HCT116 (cell line): ENCODE data around the gene TMEM164. TPM values are rescaled to one million over a fixed set of nuclear protein-coding genes. Genes with fewer than 3 reads are reported as not detected.

Experiments used
- ATAC-seq: fragments of 200-7000 bp; cut with Tn5 transposase; 2 replicates; pipeline ENCODE4 v1.9.1; 2020; ENCODE audit warnings: mild to moderate bottlenecking, moderate library complexity
- BruUV-seq: library from RNA; stranded (reverse); fragments of 400-500 nt; replicated peaks from 2 replicates; lab custom pipeline; 2021; lab: Mats Ljungman, UMichigan
- CTCF ChIA-PET: fragments of 300-600 bp; sonication (Branson Sonifier 250); formaldehyde crosslinking; loops from one replicate; lab custom pipeline; 2021; ENCODE audit warnings: antibody characterized with exemption; lab: Charles Lee
- POLR2A ChIA-PET: fragments of 300-600, 350-600 bp; sonication (Branson Sonifier 250); formaldehyde crosslinking; loops from one replicate; lab custom pipeline; 2021; ENCODE audit warnings: antibody characterized with exemption; lab: Charles Lee
- RAD21 ChIA-PET, 2 experiments: fragments of 300-600 bp; sonication (Branson Sonifier 250); formaldehyde crosslinking; loops; one replicate each; lab custom pipeline; 2023; ENCODE audit warnings: low total read pairs in 2 of 2; ENCODE audit not compliant: uncharacterized antibody in 2 of 2, unreplicated experiment in 2 of 2, low non-redundant PET in 1 of 2; lab: Charles Lee
- DNase-seq: peaks from one replicate; pipeline ENCODE4 v3.0.0-alpha.2; 2010; ENCODE audit warnings: low read depth, low spot score
- H2AFZ ChIP-seq: fragments of 200-600 bp; shearing (Covaris generic), sonication (generic); 2 replicates; pipeline ENCODE4 v1.6.1; 2017; ENCODE audit warnings: low read depth, mixed run types, mixed read lengths, antibody characterized with exemption, low read length; ENCODE audit not compliant: poor library complexity, severe bottlenecking
- H3K27ac ChIP-seq: 2 replicates; pipeline ENCODE4 v1.5.1; 2012; ENCODE audit warnings: low read depth, low read length
- H3K27me3 ChIP-seq: fragments of 200-600 bp; sonication (generic); 2 replicates; pipeline ENCODE4 v1.6.1; 2016; ENCODE audit warnings: mixed run types, low read length, mixed read lengths; ENCODE audit not compliant: insufficient read depth
- H3K36me3 ChIP-seq, 2 experiments: fragments of 200-500 bp in 1 of 2; fragments of 200-600 bp in 1 of 2; sonication (Bioruptor generic) in 1 of 2; sonication (generic) in 1 of 2; 2 replicates each; pipeline versions ENCODE4 v1.5.1 to v1.6.1; 2014 to 2016; ENCODE audit warnings: low read length in 2 of 2, inconsistent platforms in 1 of 2, mixed read lengths in 1 of 2, mixed run types in 1 of 2; ENCODE audit not compliant: insufficient read depth in 2 of 2, control insufficient read depth in 1 of 2
- H3K4me1 ChIP-seq, 2 experiments: fragments of 200-600 bp in 1 of 2; sonication (generic) in 1 of 2; 2 replicates each; pipeline versions ENCODE4 v1.5.1 to v1.6.1; 2012 to 2017; ENCODE audit warnings: low read length in 2 of 2, inconsistent platforms in 1 of 2, mild to moderate bottlenecking in 1 of 2, mixed read lengths in 1 of 2, mixed run types in 1 of 2, moderate library complexity in 1 of 2; ENCODE audit not compliant: insufficient read depth in 2 of 2, control insufficient read depth in 1 of 2
- H3K4me2 ChIP-seq: fragments of 200-600 bp; sonication (generic); 2 replicates; pipeline ENCODE4 v1.6.1; 2017; ENCODE audit warnings: mixed run types, low read length, mixed read lengths
- H3K4me3 ChIP-seq, 2 experiments: fragments of 200-600 bp in 1 of 2; sonication (generic) in 1 of 2; replicated peaks in 1 of 2; 2 replicates each; pipeline ENCODE4 v1.5.1; 2011 to 2016; ENCODE audit warnings: low read length in 2 of 2, control low read depth in 1 of 2, low read depth in 1 of 2, mild to moderate bottlenecking in 1 of 2, mixed read lengths in 1 of 2, mixed run types in 1 of 2
- H3K79me2 ChIP-seq: fragments of 200-600 bp; sonication (generic); 2 replicates; pipeline ENCODE4 v1.6.1; 2017; ENCODE audit warnings: mild to moderate bottlenecking, mixed run types, low read length, moderate library complexity, mixed read lengths; ENCODE audit not compliant: insufficient read depth
- H3K9ac ChIP-seq: fragments of 200-600 bp; sonication (generic); 2 replicates; pipeline ENCODE4 v1.6.1; 2016; ENCODE audit warnings: low read length, mixed read lengths
- H3K9me2 ChIP-seq: fragments of 200-600 bp; sonication (generic), shearing (Covaris generic); 2 replicates; pipeline ENCODE4 v1.6.1; 2017; ENCODE audit warnings: mixed run types, mild to moderate bottlenecking, moderate library complexity; ENCODE audit not compliant: insufficient read depth
- H3K9me3 ChIP-seq, 2 experiments: fragments of 200-500 bp in 1 of 2; fragments of 200-600 bp in 1 of 2; sonication (Bioruptor generic) in 1 of 2; sonication (generic) in 1 of 2; 2 replicates each; pipeline ENCODE4 v1.6.1; 2014 to 2017; ENCODE audit warnings: low read length in 2 of 2, mixed read lengths in 2 of 2, inconsistent platforms in 1 of 2, low read depth in 1 of 2, mild to moderate bottlenecking in 1 of 2, mixed run types in 1 of 2, moderate library complexity in 1 of 2; ENCODE audit not compliant: control insufficient read depth in 1 of 2, insufficient read depth in 1 of 2
- H4K20me1 ChIP-seq: fragments of 200-600 bp; sonication (generic), shearing (Covaris generic); 2 replicates; pipeline ENCODE4 v1.6.1; 2017; ENCODE audit warnings: mixed run types, mild to moderate bottlenecking, moderate library complexity; ENCODE audit not compliant: insufficient read depth
- CEBPB ChIP-seq: IDR thresholded peaks from 2 replicates; pipeline ENCODE4 v1.6.1; 2012; ENCODE audit warnings: low read depth
- EGR1 ChIP-seq: IDR thresholded peaks from 2 replicates; pipeline ENCODE4 v1.6.1; 2012; ENCODE audit warnings: low read depth
- ELF1 ChIP-seq: IDR thresholded peaks from 2 replicates; pipeline ENCODE4 v1.6.1; 2012; ENCODE audit warnings: low read depth, borderline replicate concordance
- EZH2 ChIP-seq: fragments of 200-600 bp; sonication (generic); IDR thresholded peaks from 2 replicates; pipeline ENCODE4 v1.6.1; 2017; ENCODE audit warnings: antibody characterized with exemption, mixed run types
- EZH2phosphoT487 ChIP-seq: fragments of 200-600 bp; IDR thresholded peaks from 2 replicates; pipeline ENCODE4 v1.6.1; 2018; ENCODE audit warnings: antibody characterized with exemption, borderline replicate concordance
- POLR2A ChIP-seq: IDR thresholded peaks from 2 replicates; pipeline ENCODE4 v1.7.0; 2011; ENCODE audit warnings: borderline replicate concordance; ENCODE audit not compliant: insufficient read depth, insufficient read length; ENCODE audit errors: extremely low read depth
- POLR2AphosphoS5 ChIP-seq: IDR thresholded peaks from 2 replicates; pipeline ENCODE4 v1.6.1; 2011; ENCODE audit warnings: mild to moderate bottlenecking, low read depth, low read length, moderate library complexity
- SP1 ChIP-seq: IDR thresholded peaks from 2 replicates; pipeline ENCODE4 v1.6.1; 2012; ENCODE audit warnings: low read depth
- SRF ChIP-seq: IDR thresholded peaks from 2 replicates; pipeline ENCODE4 v1.6.1; 2012; ENCODE audit warnings: low read depth
- TCF7L2 ChIP-seq: IDR thresholded peaks from 2 replicates; pipeline ENCODE4 v1.7.0; 2011; ENCODE audit warnings: borderline replicate concordance, inconsistent platforms; ENCODE audit not compliant: insufficient read depth, insufficient read length; ENCODE audit errors: extremely low read depth
- YY1 ChIP-seq: IDR thresholded peaks from 2 replicates; pipeline ENCODE4 v1.6.1; 2011; ENCODE audit warnings: low read length, low read depth, moderate library complexity, mild to moderate bottlenecking; ENCODE audit not compliant: insufficient replicate concordance; ENCODE audit errors: extremely low read depth
- ZFX ChIP-seq: fragments of 450-650 bp; IDR thresholded peaks from 2 replicates; pipeline ENCODE4 v1.6.1; 2017
- ZNF274 ChIP-seq: fragments of 200-500 bp; sonication (Bioruptor generic); IDR thresholded peaks from 2 replicates; pipeline ENCODE4 v1.6.1; 2014; ENCODE audit warnings: mild to moderate bottlenecking, low read depth, low read length, inconsistent platforms
- intact Hi-C: fragments of 100-400 bp; cut with micrococcal nuclease; formaldehyde crosslinking; loops from 2 replicates; pipeline ENCODE4 v1.10.0; 2022
- total RNA-seq: library from RNA; stranded (reverse); gene quantifications from one replicate; pipeline ENCODE4 v1.2.1, GENCODE V29; 2021; ENCODE audit not compliant: unreplicated experiment
- TF ChIP-seq, protein P1 (sequence below), 3 experiments: fragments of 200-600 bp in 1 of 3; sonication (generic) in 1 of 3; IDR thresholded peaks in 2 of 3; conservative IDR thresholded peaks in 1 of 3; 2 replicates each; pipeline ENCODE4 v1.5.1; 2012 to 2017; ENCODE audit warnings: low read depth in 2 of 3, low read length in 2 of 3, antibody characterized with exemption in 1 of 3, borderline replicate concordance in 1 of 3, control low read depth in 1 of 3, mild to moderate bottlenecking in 1 of 3, mixed read lengths in 1 of 3, mixed run types in 1 of 3, moderate library complexity in 1 of 3; ENCODE audit not compliant: insufficient read depth in 1 of 3
- TF ChIP-seq, protein P2 (sequence below): IDR thresholded peaks from 2 replicates; pipeline ENCODE4 v1.6.1; 2012
- TF ChIP-seq, protein P3 (sequence below): IDR thresholded peaks from 2 replicates; pipeline ENCODE4 v1.6.1; 2012
- TF ChIP-seq, protein P4 (sequence below): IDR thresholded peaks from 2 replicates; pipeline ENCODE4 v1.6.1; 2012; ENCODE audit warnings: low read depth

Gene TMEM164
- total RNA-seq, 1 experiment from 2014 or later = 18.7 TPM

DNA sequence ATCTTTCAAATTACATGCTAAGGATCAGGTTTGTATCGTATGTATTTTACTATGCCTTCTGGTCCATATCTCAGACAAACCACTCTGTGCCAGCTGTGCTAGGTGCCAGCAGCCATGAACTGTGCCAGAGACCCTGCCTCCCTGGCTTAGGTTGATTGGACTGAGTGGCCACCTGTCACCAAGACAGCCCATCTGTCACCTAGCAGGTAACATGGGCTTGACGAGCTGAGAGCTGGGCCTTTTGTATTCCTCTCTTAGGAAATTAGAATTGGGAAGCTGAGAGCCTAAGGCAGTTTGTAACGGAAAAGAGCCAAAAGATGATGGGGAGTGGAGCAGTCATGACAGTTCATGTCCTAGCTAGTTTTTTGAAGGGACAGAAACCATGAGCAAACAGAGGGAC, 42.5 kb downstream of the TMEM164 start:
- H4K20me1 ChIP-seq = no peaks in the 10 kb centered on the region
- H3K4me3 ChIP-seq = no peak overlapping the region
- no peak for ATAC-seq
- H3K4me1 ChIP-seq = no peaks in the 10 kb centered on the region
- no peaks in the 10 kb centered on the region for H3K9me2 ChIP-seq
- no peaks in the 10 kb centered on the region for H3K9me3 ChIP-seq
- POLR2A ChIA-PET = no interaction called here
- H3K79me2 ChIP-seq = no peaks in the 10 kb centered on the region
- H2AFZ ChIP-seq = no peak overlapping the region
- RAD21 ChIA-PET = no interaction called here
- CTCF ChIA-PET = no interaction called here
- TF ChIP-seq SRF (no peak), POLR2AphosphoS5 (no peak), TCF7L2 (no peak), YY1 (no peak), EZH2phosphoT487 (no peak), ZFX (no peak), POLR2A (no peak), EGR1 (no peak), EZH2 (no peak), SP1 (no peak), ELF1 (no peak), CEBPB (no peak), ZNF274 (no peak)
- TF ChIP-seq, protein P1, sequence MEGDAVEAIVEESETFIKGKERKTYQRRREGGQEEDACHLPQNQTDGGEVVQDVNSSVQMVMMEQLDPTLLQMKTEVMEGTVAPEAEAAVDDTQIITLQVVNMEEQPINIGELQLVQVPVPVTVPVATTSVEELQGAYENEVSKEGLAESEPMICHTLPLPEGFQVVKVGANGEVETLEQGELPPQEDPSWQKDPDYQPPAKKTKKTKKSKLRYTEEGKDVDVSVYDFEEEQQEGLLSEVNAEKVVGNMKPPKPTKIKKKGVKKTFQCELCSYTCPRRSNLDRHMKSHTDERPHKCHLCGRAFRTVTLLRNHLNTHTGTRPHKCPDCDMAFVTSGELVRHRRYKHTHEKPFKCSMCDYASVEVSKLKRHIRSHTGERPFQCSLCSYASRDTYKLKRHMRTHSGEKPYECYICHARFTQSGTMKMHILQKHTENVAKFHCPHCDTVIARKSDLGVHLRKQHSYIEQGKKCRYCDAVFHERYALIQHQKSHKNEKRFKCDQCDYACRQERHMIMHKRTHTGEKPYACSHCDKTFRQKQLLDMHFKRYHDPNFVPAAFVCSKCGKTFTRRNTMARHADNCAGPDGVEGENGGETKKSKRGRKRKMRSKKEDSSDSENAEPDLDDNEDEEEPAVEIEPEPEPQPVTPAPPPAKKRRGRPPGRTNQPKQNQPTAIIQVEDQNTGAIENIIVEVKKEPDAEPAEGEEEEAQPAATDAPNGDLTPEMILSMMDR (IDR thresholded peaks at IDR 0.05 in 2 of 3, conservative IDR thresholded peaks at IDR 0.05 in 1 of 3; ENCODE audit: borderline replicate concordance in 1 of 3, insufficient read depth in 1 of 3, low read depth in 2 of 3, low read length in 2 of 3) = no peak
- TF ChIP-seq, protein P2, sequence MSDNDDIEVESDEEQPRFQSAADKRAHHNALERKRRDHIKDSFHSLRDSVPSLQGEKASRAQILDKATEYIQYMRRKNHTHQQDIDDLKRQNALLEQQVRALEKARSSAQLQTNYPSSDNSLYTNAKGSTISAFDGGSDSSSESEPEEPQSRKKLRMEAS = no peak
- TF ChIP-seq, protein P3, sequence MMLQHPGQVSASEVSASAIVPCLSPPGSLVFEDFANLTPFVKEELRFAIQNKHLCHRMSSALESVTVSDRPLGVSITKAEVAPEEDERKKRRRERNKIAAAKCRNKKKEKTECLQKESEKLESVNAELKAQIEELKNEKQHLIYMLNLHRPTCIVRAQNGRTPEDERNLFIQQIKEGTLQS = no peak
- TF ChIP-seq, protein P4, sequence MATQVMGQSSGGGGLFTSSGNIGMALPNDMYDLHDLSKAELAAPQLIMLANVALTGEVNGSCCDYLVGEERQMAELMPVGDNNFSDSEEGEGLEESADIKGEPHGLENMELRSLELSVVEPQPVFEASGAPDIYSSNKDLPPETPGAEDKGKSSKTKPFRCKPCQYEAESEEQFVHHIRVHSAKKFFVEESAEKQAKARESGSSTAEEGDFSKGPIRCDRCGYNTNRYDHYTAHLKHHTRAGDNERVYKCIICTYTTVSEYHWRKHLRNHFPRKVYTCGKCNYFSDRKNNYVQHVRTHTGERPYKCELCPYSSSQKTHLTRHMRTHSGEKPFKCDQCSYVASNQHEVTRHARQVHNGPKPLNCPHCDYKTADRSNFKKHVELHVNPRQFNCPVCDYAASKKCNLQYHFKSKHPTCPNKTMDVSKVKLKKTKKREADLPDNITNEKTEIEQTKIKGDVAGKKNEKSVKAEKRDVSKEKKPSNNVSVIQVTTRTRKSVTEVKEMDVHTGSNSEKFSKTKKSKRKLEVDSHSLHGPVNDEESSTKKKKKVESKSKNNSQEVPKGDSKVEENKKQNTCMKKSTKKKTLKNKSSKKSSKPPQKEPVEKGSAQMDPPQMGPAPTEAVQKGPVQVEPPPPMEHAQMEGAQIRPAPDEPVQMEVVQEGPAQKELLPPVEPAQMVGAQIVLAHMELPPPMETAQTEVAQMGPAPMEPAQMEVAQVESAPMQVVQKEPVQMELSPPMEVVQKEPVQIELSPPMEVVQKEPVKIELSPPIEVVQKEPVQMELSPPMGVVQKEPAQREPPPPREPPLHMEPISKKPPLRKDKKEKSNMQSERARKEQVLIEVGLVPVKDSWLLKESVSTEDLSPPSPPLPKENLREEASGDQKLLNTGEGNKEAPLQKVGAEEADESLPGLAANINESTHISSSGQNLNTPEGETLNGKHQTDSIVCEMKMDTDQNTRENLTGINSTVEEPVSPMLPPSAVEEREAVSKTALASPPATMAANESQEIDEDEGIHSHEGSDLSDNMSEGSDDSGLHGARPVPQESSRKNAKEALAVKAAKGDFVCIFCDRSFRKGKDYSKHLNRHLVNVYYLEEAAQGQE = no peak
- no peak overlapping the region for H3K4me2 ChIP-seq
- no TSS peak for BruUV-seq
- H3K27ac ChIP-seq = no peak overlapping the region
- intact Hi-C loops = no loop called here
- H3K9ac ChIP-seq = no peak overlapping the region
- no peak for DNase-seq
- no peaks in the 10 kb centered on the region for H3K27me3 ChIP-seq
- no peaks in the 10 kb centered on the region for H3K36me3 ChIP-seq
